Measurements from ENCODE around the gene BCAS3. TPM values are rescaled to one million over a fixed set of nuclear protein-coding genes. Genes with fewer than 3 reads are reported as not detected.

The BCAS3 gene
- total RNA-seq, 4 donors from 2014 or later: 18.7 to 37.8 (median 24.9) TPM

DNA sequence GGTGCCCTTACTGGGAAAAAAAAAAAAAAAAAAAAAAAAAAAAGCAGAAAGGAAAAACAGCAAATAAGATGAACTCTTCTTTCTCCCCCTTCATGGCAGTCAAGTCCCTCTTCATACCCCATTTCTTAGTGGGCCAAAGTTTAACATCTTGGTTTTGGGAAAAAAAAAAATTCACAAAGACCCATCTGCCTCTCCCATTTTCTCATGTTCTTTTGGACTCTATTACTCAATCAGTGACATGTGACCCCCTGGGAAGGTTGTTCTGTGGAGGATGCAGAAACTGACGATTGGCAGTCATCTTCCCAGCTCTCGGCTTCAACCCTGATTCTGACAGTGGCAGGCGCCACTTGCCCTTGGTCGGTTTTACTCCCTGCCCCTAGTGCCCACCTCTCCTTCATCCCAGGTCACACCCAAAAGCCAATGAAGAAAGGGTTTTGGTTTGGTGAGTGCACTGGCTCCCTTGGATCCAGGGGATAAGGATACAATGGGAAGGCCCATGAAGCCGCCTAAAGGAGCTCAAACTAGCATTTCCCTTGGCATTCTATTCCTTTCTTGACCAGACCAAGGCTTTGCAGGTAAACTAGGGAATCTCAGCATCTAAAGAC lies 661.3 kb downstream of the BCAS3 start:
- TF ChIP-seq, protein P1, sequence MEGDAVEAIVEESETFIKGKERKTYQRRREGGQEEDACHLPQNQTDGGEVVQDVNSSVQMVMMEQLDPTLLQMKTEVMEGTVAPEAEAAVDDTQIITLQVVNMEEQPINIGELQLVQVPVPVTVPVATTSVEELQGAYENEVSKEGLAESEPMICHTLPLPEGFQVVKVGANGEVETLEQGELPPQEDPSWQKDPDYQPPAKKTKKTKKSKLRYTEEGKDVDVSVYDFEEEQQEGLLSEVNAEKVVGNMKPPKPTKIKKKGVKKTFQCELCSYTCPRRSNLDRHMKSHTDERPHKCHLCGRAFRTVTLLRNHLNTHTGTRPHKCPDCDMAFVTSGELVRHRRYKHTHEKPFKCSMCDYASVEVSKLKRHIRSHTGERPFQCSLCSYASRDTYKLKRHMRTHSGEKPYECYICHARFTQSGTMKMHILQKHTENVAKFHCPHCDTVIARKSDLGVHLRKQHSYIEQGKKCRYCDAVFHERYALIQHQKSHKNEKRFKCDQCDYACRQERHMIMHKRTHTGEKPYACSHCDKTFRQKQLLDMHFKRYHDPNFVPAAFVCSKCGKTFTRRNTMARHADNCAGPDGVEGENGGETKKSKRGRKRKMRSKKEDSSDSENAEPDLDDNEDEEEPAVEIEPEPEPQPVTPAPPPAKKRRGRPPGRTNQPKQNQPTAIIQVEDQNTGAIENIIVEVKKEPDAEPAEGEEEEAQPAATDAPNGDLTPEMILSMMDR (IDR thresholded peaks at IDR 0.05): no peak
- DNase-seq (ENCODE audit: low spot score) (no peak), ATAC-seq (ENCODE audit: low FRiP score) (no peak)

DNA sequence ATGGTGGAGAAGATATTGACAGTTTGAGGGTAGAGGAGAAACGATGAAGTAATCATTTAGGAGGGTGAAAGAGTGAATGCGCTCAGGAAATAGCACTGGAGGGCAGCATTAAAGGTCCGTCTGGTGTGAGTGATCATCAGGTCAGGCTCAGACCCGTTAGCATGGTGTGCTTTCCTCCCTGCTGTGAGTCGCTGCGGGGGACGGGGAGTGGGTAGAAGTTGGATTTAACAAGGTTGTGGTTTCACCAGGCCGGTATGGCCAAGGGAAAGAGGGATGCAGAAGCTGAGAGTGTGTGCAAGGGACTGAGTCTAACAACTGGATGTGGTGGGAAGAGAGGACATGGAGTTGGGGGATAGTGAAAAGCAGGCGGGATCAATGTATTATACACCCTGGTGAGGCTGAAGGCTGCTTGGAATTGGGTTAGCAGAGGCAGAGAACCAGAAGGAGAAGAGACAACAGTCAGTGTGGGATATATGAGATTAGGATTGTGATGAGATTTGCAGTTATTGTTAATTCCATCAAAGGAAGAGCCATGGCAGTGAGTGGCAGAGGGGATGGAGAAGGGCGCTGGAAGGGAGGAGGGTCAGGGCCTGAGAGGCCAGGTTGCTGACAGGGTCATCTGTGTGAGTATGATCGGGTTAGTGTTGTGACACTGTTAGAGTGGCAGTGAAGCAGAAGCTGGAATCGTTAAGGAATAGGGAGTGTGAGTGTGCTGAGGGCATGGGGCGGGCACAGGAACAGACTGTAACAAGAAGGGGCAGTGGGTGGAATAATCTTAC lies 663.0 kb downstream of the BCAS3 start:
- DNase-seq (ENCODE audit: low spot score): no peak
- TF ChIP-seq, protein P1 (IDR thresholded peaks at IDR 0.05): no peak
- ATAC-seq (ENCODE audit: low FRiP score): no peak

DNA sequence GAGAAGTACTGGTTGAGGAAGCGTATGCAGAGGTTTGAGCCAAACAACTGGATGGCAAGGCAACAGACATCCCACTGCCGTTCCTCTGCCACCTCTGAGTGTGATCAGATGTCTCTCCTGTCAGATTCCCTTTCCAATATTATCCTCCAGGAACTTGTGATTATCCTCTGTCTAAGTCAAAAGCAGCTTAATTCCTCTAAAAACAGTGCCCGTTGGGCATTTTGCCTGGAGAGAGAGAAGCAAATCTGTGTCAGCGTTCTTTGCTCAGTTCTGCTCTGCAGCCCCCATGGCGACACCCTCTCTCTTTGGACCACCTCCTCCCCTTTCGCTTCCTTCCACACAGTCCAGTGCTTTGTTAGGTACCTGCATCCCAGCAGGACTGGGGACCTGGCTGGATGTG lies 665.9 kb downstream of the BCAS3 start:
- ATAC-seq (ENCODE audit: low FRiP score): no peak
- TF ChIP-seq, protein P1 (IDR thresholded peaks at IDR 0.05): no peak

DNA sequence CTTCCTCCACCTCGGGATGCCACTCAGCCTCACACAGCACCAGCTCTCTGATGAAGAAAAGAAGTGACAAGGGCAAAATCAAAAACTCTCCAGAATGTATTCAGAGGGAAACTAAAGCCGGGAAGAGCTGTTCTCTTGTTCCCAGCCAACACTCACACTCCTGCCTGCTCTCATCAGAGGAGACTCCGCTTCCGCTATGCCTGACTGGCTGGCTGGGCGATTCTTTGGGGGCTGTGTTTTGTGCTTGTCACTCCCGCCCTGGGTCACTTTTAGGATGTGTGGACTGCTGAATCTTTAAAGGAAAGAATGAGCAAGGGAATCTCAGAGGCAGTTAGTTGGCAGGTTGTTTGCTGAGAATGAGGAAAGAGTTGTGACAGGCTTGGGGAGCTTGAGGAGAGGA lies 667.4 kb downstream of the BCAS3 start:
- ATAC-seq (ENCODE audit: low FRiP score): no peak
- no peak for DNase-seq (ENCODE audit: low spot score)

More for the DNA sequence above, 665.9 kb downstream of the BCAS3 start:
- DNase-seq (ENCODE audit: low spot score): no peak

DNA sequence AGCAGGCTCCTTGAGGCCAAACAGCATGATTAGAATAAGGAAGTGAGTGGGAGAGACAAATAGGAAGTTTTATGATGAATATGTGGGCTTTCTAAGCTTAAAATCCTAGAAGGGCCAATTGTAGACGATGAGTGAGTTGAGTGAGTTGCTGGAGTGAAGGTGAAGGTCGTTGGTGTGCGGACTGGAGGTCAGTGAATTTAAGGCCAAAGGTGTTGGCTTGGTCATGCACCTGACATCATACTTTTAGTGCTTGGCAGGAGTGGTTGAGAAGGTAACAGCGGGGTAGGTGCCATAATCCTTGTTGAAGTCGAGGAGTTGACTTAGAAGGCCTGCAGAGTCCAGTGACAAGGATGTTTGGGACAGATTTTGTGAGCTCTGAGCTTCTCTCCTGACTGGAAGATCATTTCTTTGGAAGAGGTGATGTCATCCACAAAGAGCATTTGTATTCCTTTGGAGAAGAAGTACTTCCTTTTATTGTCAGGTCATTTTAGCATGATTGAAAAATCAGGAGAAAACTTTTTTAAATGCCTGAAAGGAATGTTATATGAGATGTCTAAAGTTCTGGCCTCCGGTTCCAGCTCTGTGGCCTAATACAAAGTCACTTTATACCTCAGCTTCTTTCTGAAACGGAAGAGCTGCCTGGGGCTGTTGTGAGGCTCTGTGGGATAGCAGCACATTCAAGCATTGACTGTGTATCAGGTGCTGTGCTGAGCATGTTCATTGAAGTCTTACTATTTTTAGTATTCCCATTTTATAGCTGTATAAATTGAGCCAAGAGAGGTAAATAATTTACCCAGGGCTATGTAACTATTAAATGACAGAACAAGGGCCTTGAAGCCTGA lies 668.4 kb downstream of the BCAS3 start:
- TF ChIP-seq, protein P1 (IDR thresholded peaks at IDR 0.05): no peak
- no peak for ATAC-seq (ENCODE audit: low FRiP score)
- DNase-seq (ENCODE audit: low spot score): no peak

More for the DNA sequence above, 667.4 kb downstream of the BCAS3 start:
- TF ChIP-seq, protein P1 (IDR thresholded peaks at IDR 0.05): no peak

DNA sequence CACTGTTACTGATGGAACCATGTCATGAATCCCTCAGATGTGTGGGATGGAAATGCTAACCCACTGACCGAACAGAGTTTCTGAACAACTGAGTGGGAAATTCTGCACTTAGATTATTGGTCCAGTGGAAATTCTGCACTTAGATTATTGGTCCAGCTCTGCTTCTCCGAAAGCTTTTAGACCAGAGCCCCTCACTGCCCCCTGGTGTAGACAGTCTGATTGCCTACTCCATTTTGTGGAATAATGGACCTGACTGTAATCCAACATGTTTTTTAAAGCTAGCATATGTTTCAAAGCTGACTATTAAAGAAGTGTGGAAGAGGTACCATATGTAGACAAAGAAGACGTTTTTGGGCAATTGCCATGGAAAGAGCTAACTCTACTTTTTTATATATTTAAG lies 671.7 kb downstream of the BCAS3 start:
- DNase-seq (ENCODE audit: low spot score) (no peak), ATAC-seq (ENCODE audit: low FRiP score) (no peak)
- TF ChIP-seq, protein P1 (IDR thresholded peaks at IDR 0.05): no peak
